Activated B cell treated with CpG ODN at 0.5 μM for 24 hours (primary cell): ENCODE data around the gene DTL. TPM values are rescaled to one million over a fixed set of nuclear protein-coding genes. Genes with fewer than 3 reads are reported as not detected.

Source experiments
- ATAC-seq: fragments of 200-7000 bp; cut with Tn5 transposase; one replicate; pipeline ENCODE4 v1.10.0; 2021; ENCODE audit warnings: low read depth, mild to moderate bottlenecking, moderate library complexity
- CTCF ChIA-PET: fragments of 350-600 bp; sonication (Branson Sonifier 250); formaldehyde crosslinking; loops from one replicate; lab custom pipeline; 2021; ENCODE audit warnings: antibody characterized with exemption; lab: Charles Lee
- POLR2A ChIA-PET: fragments of 350-600 bp; sonication (Branson Sonifier 250); formaldehyde crosslinking; loops from one replicate; lab custom pipeline; 2021; ENCODE audit warnings: antibody characterized with exemption; lab: Charles Lee
- DNase-seq: peaks from one replicate; pipeline ENCODE4 v3.0.0; 2022
- H3K27ac Mint-ChIP-seq: one replicate; pipeline ENCODE4 v1.8.0; 2020; ENCODE audit warnings: mixed read lengths
- H3K27me3 Mint-ChIP-seq: one replicate; pipeline ENCODE4 v1.8.0; 2021; ENCODE audit warnings: mixed read lengths
- H3K36me3 Mint-ChIP-seq: one replicate; pipeline ENCODE4 v1.8.0; 2021; ENCODE audit warnings: low read depth, mixed read lengths
- H3K4me1 Mint-ChIP-seq: one replicate; pipeline ENCODE4 v1.8.0; 2021; ENCODE audit warnings: mixed read lengths
- H3K4me3 Mint-ChIP-seq: one replicate; pipeline ENCODE4 v1.8.0; 2020; ENCODE audit warnings: mild to moderate bottlenecking, mixed read lengths
- H3K9me3 Mint-ChIP-seq: one replicate; pipeline ENCODE4 v1.8.0; 2020; ENCODE audit warnings: mixed read lengths
- CTCF ChIP-seq: fragments of 200-600 bp; IDR thresholded peaks from one replicate; pipeline ENCODE4 v1.8.0; 2022; ENCODE audit warnings: antibody characterized with exemption, mild to moderate bottlenecking
- intact Hi-C: fragments of 100-400 bp; cut with micrococcal nuclease; formaldehyde crosslinking; loops from one replicate; pipeline ENCODE4 v1.15.1; 2024
- total RNA-seq: library from RNA; stranded (reverse); gene quantifications from 2 replicates; pipeline ENCODE4 v1.2.3, GENCODE V29; 2022

Gene DTL
- total RNA-seq, 1 donor from 2014 or later: 5.0 TPM

- H3K9me3 Mint-ChIP-seq: no peaks in the 10 kb centered on the region
- intact Hi-C loops: no loop called here
- H3K4me3 Mint-ChIP-seq: no peak overlapping the region
- no peak overlapping the region for H3K27ac Mint-ChIP-seq
- H3K4me1 Mint-ChIP-seq: no peaks in the 10 kb centered on the region
- POLR2A ChIA-PET: no interaction called here
- H3K36me3 Mint-ChIP-seq: no peaks in the 10 kb centered on the region
- H3K27me3 Mint-ChIP-seq: no peaks in the 10 kb centered on the region
- ATAC-seq (no peak), DNase-seq (no peak)
- CTCF ChIA-PET: no interaction called here
- no peak for TF ChIP-seq CTCF
Measured at GRCh38 chr1:212108981-212109380, 73.4 kb downstream of the DTL start.

- ATAC-seq (no peak), DNase-seq (no peak)
- H3K4me3 Mint-ChIP-seq: no peak overlapping the region
- intact Hi-C loops: no loop called here
- H3K36me3 Mint-ChIP-seq: no peaks in the 10 kb centered on the region
- H3K9me3 Mint-ChIP-seq: no peaks in the 10 kb centered on the region
- TF ChIP-seq CTCF: no peak
- H3K27me3 Mint-ChIP-seq: no peaks in the 10 kb centered on the region
- H3K4me1 Mint-ChIP-seq: no peaks in the 10 kb centered on the region
- ChIA-PET POLR2A (no interaction called here), CTCF (no interaction called here)
- no peak overlapping the region for H3K27ac Mint-ChIP-seq
Measured at GRCh38 chr1:212109728-212110127, 74.2 kb downstream of the DTL start.

DNA sequence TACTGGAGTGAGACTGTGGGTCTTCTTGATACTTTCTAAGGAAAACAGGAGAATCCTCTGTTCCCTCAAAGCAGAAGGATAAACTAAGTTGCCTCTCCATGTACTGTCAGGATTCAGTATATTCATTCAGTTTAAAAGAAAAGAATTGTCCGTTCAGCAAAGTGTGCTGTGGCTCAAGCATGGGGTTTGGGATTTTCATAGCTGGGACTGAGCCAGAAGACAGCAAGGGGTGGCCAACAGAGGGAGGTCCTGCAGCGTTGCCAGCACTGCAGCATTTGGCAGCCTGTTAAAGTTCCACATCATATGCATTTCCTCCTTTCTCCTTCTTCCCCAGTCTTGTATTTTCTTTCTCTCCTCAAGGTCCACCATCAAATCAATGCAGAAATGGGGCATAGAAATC lies 75.1 kb downstream of the DTL start:
- ChIA-PET POLR2A (no interaction called here), CTCF (no interaction called here)
- Mint-ChIP-seq H3K36me3 (no peaks in the 10 kb centered on the region), H3K4me3 (no peak overlapping the region), H3K27ac (no peak overlapping the region), H3K27me3 (no peaks in the 10 kb centered on the region), H3K4me1 (no peaks in the 10 kb centered on the region), H3K9me3 (no peaks in the 10 kb centered on the region)
- TF ChIP-seq CTCF: no peak
- no peak for ATAC-seq
- intact Hi-C loops: no loop called here
- no peak for DNase-seq

DNA sequence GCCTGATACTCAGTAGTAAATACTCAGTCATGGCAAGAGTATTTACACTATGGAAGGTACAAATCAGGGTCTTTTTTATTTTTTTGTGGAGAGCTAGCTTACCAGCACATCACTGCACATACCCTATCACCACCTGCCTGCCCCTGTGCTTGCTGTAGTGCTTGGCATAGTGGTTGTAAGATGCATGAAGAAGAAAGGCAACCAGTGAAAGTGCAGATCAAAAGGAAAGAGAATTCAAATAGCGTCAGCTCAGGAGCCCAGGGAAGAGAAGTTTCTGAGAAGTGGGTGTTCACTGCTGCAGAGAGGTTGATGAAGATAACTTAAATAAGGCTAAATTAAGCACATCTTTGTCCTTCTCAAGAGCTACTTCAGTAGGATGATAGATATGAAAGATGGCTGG lies 76.0 kb downstream of the DTL start:
- ATAC-seq: no peak
- Mint-ChIP-seq H3K27ac (no peak overlapping the region), H3K4me3 (no peak overlapping the region), H3K9me3 (no peaks in the 10 kb centered on the region), H3K4me1 (no peaks in the 10 kb centered on the region), H3K27me3 (no peaks in the 10 kb centered on the region), H3K36me3 (no peaks in the 10 kb centered on the region)
- DNase-seq: no peak
- TF ChIP-seq CTCF: no peak
- ChIA-PET CTCF (interaction anchor here (1.4 kb wide), 1 partner anchor 41 kb away, joined by 3 read pairs; no protein-coding TSS in a partner anchor), POLR2A (no interaction called here)
- intact Hi-C loops: no loop called here

DNA sequence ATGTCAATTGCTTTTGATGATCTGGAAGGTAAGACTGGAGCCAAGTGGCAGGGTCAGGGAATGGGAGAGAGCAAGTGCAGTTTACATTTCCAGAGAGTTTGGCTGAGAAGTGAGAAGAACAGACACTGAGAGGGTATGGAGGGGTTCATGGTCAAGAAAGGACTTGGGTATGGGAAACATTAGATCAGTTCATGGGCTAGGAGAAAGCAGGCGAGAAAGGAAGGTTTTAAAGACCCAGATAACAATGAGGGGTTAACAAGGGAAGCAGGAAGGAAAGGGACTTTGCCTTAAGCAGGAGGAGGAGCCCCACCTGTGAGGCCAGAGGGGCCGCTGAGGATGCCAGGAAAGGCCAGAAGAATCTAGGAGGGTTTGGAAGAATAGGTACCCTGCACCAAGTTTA lies 78.2 kb downstream of the DTL start:
- intact Hi-C loops: no loop called here
- Mint-ChIP-seq H3K27me3 (no peaks in the 10 kb centered on the region), H3K9me3 (no peaks in the 10 kb centered on the region), H3K4me1 (peaks cover under 1% of the 10 kb centered on the region), H3K4me3 (no peak overlapping the region), H3K36me3 (no peaks in the 10 kb centered on the region), H3K27ac (no peak overlapping the region)
- POLR2A ChIA-PET: no interaction called here
- no peak for TF ChIP-seq CTCF
- ATAC-seq (no peak), DNase-seq (no peak)
- CTCF ChIA-PET: no interaction called here
